K562 (cell line): ENCODE measurements around the gene CFAP52. TPM values are rescaled to one million over a fixed set of nuclear protein-coding genes. Genes with fewer than 3 reads are reported as not detected.

Experiments
- ATAC-seq: fragments of 200-7000 bp; cut with Tn5 transposase; 3 replicates; pipeline ENCODE4 v1.9.1; 2020; ENCODE audit warnings: moderate library complexity
- BruUV-seq: library from RNA; stranded (reverse); fragments of 400-500 nt; replicated peaks from 2 replicates; lab custom pipeline; 2021; lab: Mats Ljungman, UMichigan
- CTCF ChIA-PET: fragments of 300-600 bp; formaldehyde crosslinking; extraction: SDS; loops from one replicate; lab custom pipeline; 2021; ENCODE audit warnings: low intra/inter-chr PET ratio; lab: Yijun Ruan, JAX
- POLR2A ChIA-PET: fragments of 300-600, 350-650 bp; sonication (Branson Sonifier 250); formaldehyde crosslinking; extraction: SDS; loops from one replicate; lab custom pipeline; 2021; ENCODE audit warnings: antibody characterized with exemption, inconsistent platforms; lab: Yijun Ruan, JAX
- DNase-seq, 4 experiments: peaks; one replicate each; pipeline versions ENCODE4 v3.0.0 to v3.0.0-alpha.2; 2011 to 2018; ENCODE audit warnings: low spot score in 3 of 4, mixed read lengths in 3 of 4; ENCODE audit errors: extremely low read depth in 1 of 4
- FAIRE-seq: peaks from 2 replicates; lab custom pipeline; 2011; peaks lifted over from hg19 to GRCh38; lab: Jason Lieb, UNC
- H2AFZ ChIP-seq: 2 replicates; pipeline ENCODE4 v1.6.0; 2011; ENCODE audit warnings: low read depth, low read length, control low read depth, inconsistent platforms
- H3K27ac ChIP-seq: fragments of 200-600 bp; 3 replicates; pipeline ENCODE4 v1.8.0; 2011; ENCODE audit warnings: low read depth, mild to moderate bottlenecking, control low read depth, inconsistent platforms, low read length, moderate library complexity, mixed read lengths; ENCODE audit errors: extremely low read depth
- H3K27me3 ChIP-seq, 2 experiments: fragments of 300-600 bp in 1 of 2; 2 replicates in 1 of 2; 3 replicates in 1 of 2; pipeline versions ENCODE4 v1.6.0 to v1.8.0; 2011; ENCODE audit warnings: inconsistent platforms in 2 of 2, low read length in 2 of 2, mild to moderate bottlenecking in 1 of 2, mixed read lengths in 1 of 2, moderate library complexity in 1 of 2; ENCODE audit not compliant: control insufficient read depth in 2 of 2, insufficient read depth in 2 of 2
- H3K36me3 ChIP-seq: fragments of 300-600 bp; 3 replicates; pipeline ENCODE4 v1.8.0; 2011; ENCODE audit warnings: mild to moderate bottlenecking, low read length, inconsistent platforms; ENCODE audit not compliant: control insufficient read depth, insufficient read depth
- H3K4me1 ChIP-seq, 2 experiments: fragments of 200-600 bp in 1 of 2; replicated peaks in 1 of 2; 2 replicates in 1 of 2; 3 replicates in 1 of 2; pipeline versions ENCODE4 v1.5.1 to v1.8.0; 2011; ENCODE audit warnings: inconsistent platforms in 2 of 2, low read length in 2 of 2, mild to moderate bottlenecking in 1 of 2, mixed read lengths in 1 of 2, moderate library complexity in 1 of 2; ENCODE audit not compliant: control insufficient read depth in 2 of 2, insufficient read depth in 2 of 2
- H3K4me2 ChIP-seq: 2 replicates; pipeline ENCODE4 v1.6.1; 2011; ENCODE audit warnings: low read length, control low read depth, inconsistent platforms, mixed read lengths; ENCODE audit not compliant: insufficient read depth
- H3K4me3 ChIP-seq: fragments of 200-600 bp; sonication (generic), shearing (Covaris generic); 2 replicates; pipeline ENCODE4 v1.5.1; 2016; ENCODE audit warnings: control low read depth, inconsistent platforms
- H3K79me2 ChIP-seq: fragments of 200-600 bp; 3 replicates; pipeline ENCODE4 v1.8.0; 2011; ENCODE audit warnings: low read length, inconsistent platforms; ENCODE audit not compliant: control insufficient read depth, insufficient read depth
- H3K9ac ChIP-seq, 2 experiments: 2 replicates each; pipeline versions ENCODE4 v1.6.0 to v1.6.1; 2011; ENCODE audit warnings: low read depth in 2 of 2, low read length in 2 of 2, control low read depth in 1 of 2, inconsistent platforms in 1 of 2, mild to moderate bottlenecking in 1 of 2, mixed read lengths in 1 of 2; ENCODE audit not compliant: insufficient read depth in 1 of 2
- H3K9me1 ChIP-seq: one replicate; pipeline ENCODE4 v1.6.0; 2011; ENCODE audit warnings: inconsistent platforms, mild to moderate bottlenecking, low read length, moderate library complexity; ENCODE audit not compliant: control insufficient read depth, insufficient read depth
- H3K9me3 ChIP-seq: replicated peaks from 2 replicates; pipeline ENCODE4 v1.5.1; 2011; ENCODE audit warnings: low read depth, low read length, inconsistent platforms; ENCODE audit not compliant: control insufficient read depth, insufficient read depth
- H4K20me1 ChIP-seq: replicated peaks from 2 replicates; pipeline ENCODE4 v1.6.1; 2011; ENCODE audit warnings: low read length, inconsistent platforms, mixed read lengths; ENCODE audit not compliant: control insufficient read depth, insufficient read depth
- CBFA2T3 ChIP-seq: fragments of 450-650 bp; IDR thresholded peaks from 2 replicates; pipeline ENCODE4 v1.6.1; 2017
- CCAR2 ChIP-seq: fragments of 200-400 bp; formaldehyde crosslinking; IDR thresholded peaks from 2 replicates; pipeline ENCODE4 v1.6.1; 2017; ENCODE audit warnings: mild to moderate bottlenecking, low read depth, low read length
- DMBX1 ChIP-seq: fragments of 250-450 bp; sonication (Bioruptor Pico); IDR thresholded peaks from 2 replicates; pipeline ENCODE4 v1.8.0; 2022; ENCODE audit warnings: inconsistent platforms, mild to moderate bottlenecking, moderate library complexity, borderline replicate concordance
- GTF2F1 ChIP-seq: IDR thresholded peaks from 2 replicates; pipeline ENCODE4 v1.6.1; 2011; ENCODE audit warnings: low read depth, low read length, improper control_type of control experiment
- HINFP ChIP-seq: fragments of 450-650 bp; conservative IDR thresholded peaks from 2 replicates; pipeline ENCODE4 v1.6.1; 2016; ENCODE audit warnings: missing genetic modification characterization, low read depth, mild to moderate bottlenecking, control low read depth, missing compliant biosample characterization
- HMG20B ChIP-seq: fragments of 250-450 bp; sonication (Bioruptor Pico); IDR thresholded peaks from 2 replicates; pipeline ENCODE4 v1.5.0; 2021; ENCODE audit warnings: mild to moderate bottlenecking
- MTF1 ChIP-seq: fragments of 250-450 bp; sonication (Bioruptor Pico); IDR thresholded peaks from 2 replicates; pipeline ENCODE4 v1.9.0; 2021; ENCODE audit warnings: moderate library complexity, mild to moderate bottlenecking, inconsistent platforms, borderline replicate concordance
- PCBP2 ChIP-seq: fragments of 200-400 bp; formaldehyde crosslinking; IDR thresholded peaks from 2 replicates; pipeline ENCODE4 v1.6.1; 2018; ENCODE audit warnings: low read length, low read depth, mild to moderate bottlenecking, moderate library complexity; ENCODE audit not compliant: poor library complexity, severe bottlenecking
- PTBP1 ChIP-seq: fragments of 200-400 bp; formaldehyde crosslinking; IDR thresholded peaks from 2 replicates; pipeline ENCODE4 v1.6.1; 2017; ENCODE audit warnings: low read depth, low read length
- SMAD3 ChIP-seq: fragments of 450-650 bp; formaldehyde crosslinking; conservative IDR thresholded peaks from 2 replicates; pipeline ENCODE4 v1.4.0; 2020; ENCODE audit warnings: mild to moderate bottlenecking
- THRAP3 ChIP-seq: fragments of 450-650 bp; IDR thresholded peaks from 2 replicates; pipeline ENCODE4 v1.6.1; 2016; ENCODE audit warnings: mild to moderate bottlenecking, inconsistent platforms, borderline replicate concordance
- XRCC5 ChIP-seq: fragments of 200-400 bp; formaldehyde crosslinking; IDR thresholded peaks from 2 replicates; pipeline ENCODE4 v1.6.1; 2017; ENCODE audit warnings: low read depth, mild to moderate bottlenecking, low read length
- ZBTB5 ChIP-seq: fragments of 450-650 bp; IDR thresholded peaks from 2 replicates; pipeline ENCODE4 v1.6.1; 2017; ENCODE audit warnings: antibody characterized with exemption
- ZFX ChIP-seq: sonication (generic); formaldehyde crosslinking; IDR thresholded peaks from 2 replicates; pipeline ENCODE4 v1.8.0; 2022; ENCODE audit warnings: mild to moderate bottlenecking, missing genetic modification reagents, moderate library complexity
- ZNF431 ChIP-seq: sonication (generic); formaldehyde crosslinking; IDR thresholded peaks from 2 replicates; pipeline ENCODE4 v1.8.0; 2022; ENCODE audit warnings: mild to moderate bottlenecking, missing genetic modification reagents
- ZNF77 ChIP-seq: fragments of 250-450 bp; sonication (Bioruptor Pico); IDR thresholded peaks from 2 replicates; pipeline ENCODE4 v1.5.0; 2020
- ZNF830 ChIP-seq: fragments of 250-450 bp; sonication (Bioruptor Pico); IDR thresholded peaks from 2 replicates; pipeline ENCODE4 v1.5.0; 2021; ENCODE audit warnings: mild to moderate bottlenecking
- WGBS: fragments of 100-300 bp; shearing (Covaris generic); methylation state at CpG from one replicate; pipeline ENCODE4 v1.1.6; 2016; ENCODE audit warnings: low coverage, mixed read lengths; ENCODE audit not compliant: insufficient coverage; ENCODE audit errors: missing lambda C conversion rate; 5-methylcytosine and 5-hydroxymethylcytosine counted together
- in situ Hi-C: fragments of 300-500 bp; cut with MboI; formaldehyde crosslinking; loops from 4 replicates; pipeline ENCODE4 v1.15.0; 2018; ENCODE audit warnings: inconsistent platforms, mixed read lengths
- intact Hi-C: fragments of 100-400 bp; cut with micrococcal nuclease; formaldehyde crosslinking; loops from 2 replicates; pipeline ENCODE4 v1.14.2; 2022
- polyA plus RNA-seq, 8 experiments: library from polyadenylated mRNA; depleted of rRNA in 4 of 8; stranded (reverse) in 5 of 8; unstranded in 3 of 8; fragments of >200 nt; fragmentation: Nextera tagmentation in 2 of 8; fragmentation: Illumina TruSeq in 1 of 8; extraction: Ambion mirVana in 2 of 8; extraction: Trizol in 1 of 8; gene quantifications; 2 replicates each; pipeline versions ENCODE4 v1.2.1 to v1.2.3, GENCODE V29; 2011 to 2014; ENCODE audit warnings: inconsistent platforms in 1 of 8, missing spikeins in 1 of 8
- total RNA-seq, 7 experiments: library from RNA; depleted of rRNA in 6 of 7; stranded (reverse); fragments of >200 nt in 6 of 7; fragmentation: Illumina TruSeq in 2 of 7; extraction: Trizol in 2 of 7; gene quantifications; 2 replicates each; pipeline versions ENCODE4 v1.2.1 to v1.2.3, GENCODE V29; 2011 to 2021; ENCODE audit warnings: low replicate concordance in 1 of 7

CFAP52 gene
- total and polyA plus RNA-seq, 9 of the 15 experiments (the other 6 are each of a cell fraction or from before 2014, with no cell fraction given), result not detected

GRCh38 chr17:9672691-9673090 is 96.2 kb downstream of the CFAP52 start:
- DNase-seq, result no peak
- Histone ChIP-seq H3K27ac (no peak overlapping the region), H3K9me3 (no peaks in the 10 kb centered on the region), H3K4me3 (no peak overlapping the region), H3K9ac (no peak overlapping the region), H3K27me3 (no peaks in the 10 kb centered on the region; a peak in 1 of 5 replicates), H3K4me1 (no peaks in the 10 kb centered on the region), H4K20me1 (no peaks in the 10 kb centered on the region), H3K4me2 (no peak overlapping the region), H3K36me3 (no peaks in the 10 kb centered on the region), H3K9me1 (no peaks in the 10 kb centered on the region), H3K79me2 (no peaks in the 10 kb centered on the region), H2AFZ (no peak overlapping the region)
- ChIA-PET POLR2A (no interaction called here), CTCF (no interaction called here)
- FAIRE-seq, result no peak
- in situ Hi-C loops (no loop called here), intact Hi-C loops (no loop called here)
- no TSS peak for BruUV-seq
- WGBS, result 0% methylated on average over 4 of the region's 6 CpGs
- ATAC-seq, result no peak
- TF ChIP-seq ZNF431 (no peak), ZNF830 (CRISPR knock-in tag) (no peak), HINFP (tag) (no peak), ZNF77 (CRISPR knock-in tag) (no peak), SMAD3 (CRISPR knock-in tag) (no peak), THRAP3 (no peak), ZBTB5 (no peak), DMBX1 (CRISPR knock-in tag) (no peak), ZFX (CRISPR knock-in tag) (no peak), PCBP2 (no peak), PTBP1 (no peak), MTF1 (CRISPR knock-in tag) (no peak), HMG20B (CRISPR knock-in tag) (no peak), CBFA2T3 (no peak), GTF2F1 (no peak), XRCC5 (no peak), CCAR2 (no peak)
